Uterus (tissue), 4 donors: ENCODE measurements around the gene MORC1. TPM values are rescaled to one million over a fixed set of nuclear protein-coding genes. Genes with fewer than 3 reads are reported as not detected.

Source experiments
- DNase-seq, 2 donors: peaks; one replicate each; pipeline ENCODE4 v3.0.0-alpha.2; 2019 to 2020
- H3K27ac ChIP-seq, 2 donors: fragments of 200-600 bp; sonication (generic); 1 replicate in 1 of 2; 2 replicates in 1 of 2; pipeline ENCODE4 v1.5.1; 2016 to 2018
- H3K27me3 ChIP-seq, 2 donors: fragments of 200-600 bp; sonication (generic); one replicate each; pipeline ENCODE4 v1.5.1; 2018 to 2019; ENCODE audit warnings: control low read depth in 1 of 2
- H3K36me3 ChIP-seq, 2 donors: fragments of 200-600 bp; sonication (generic); one replicate each; pipeline ENCODE4 v1.5.1; 2019; ENCODE audit warnings: control low read depth in 1 of 2
- H3K4me1 ChIP-seq, 2 donors: fragments of 200-600 bp; sonication (generic); one replicate each; pipeline ENCODE4 v1.5.1; 2018 to 2019; ENCODE audit warnings: control low read depth in 1 of 2
- H3K4me3 ChIP-seq, 2 donors: fragments of 200-600 bp; sonication (generic); 1 replicate in 1 of 2; 2 replicates in 1 of 2; pipeline ENCODE4 v1.5.1; 2018 to 2019; ENCODE audit warnings: mild to moderate bottlenecking in 1 of 2
- H3K9me3 ChIP-seq, 2 donors: fragments of 200-600 bp; sonication (generic); one replicate each; pipeline ENCODE4 v1.5.1; 2019; ENCODE audit warnings: control low read depth in 1 of 2
- CTCF ChIP-seq, 4 experiments: fragments of 200-600 bp in 2 of 4; fragments of 450-650 bp in 2 of 4; sonication (generic) in 2 of 4; IDR thresholded peaks; one replicate each; pipeline ENCODE4 v1.5.1; 2016 to 2019; ENCODE audit warnings: antibody characterized with exemption in 4 of 4, mild to moderate bottlenecking in 2 of 4, moderate library complexity in 1 of 4
- POLR2A ChIP-seq, 2 donors: fragments of 450-650 bp; IDR thresholded peaks; one replicate each; pipeline ENCODE4 v1.6.1; 2016; ENCODE audit warnings: antibody characterized with exemption in 2 of 2, mild to moderate bottlenecking in 1 of 2, moderate library complexity in 1 of 2
- intact Hi-C: fragments of 100-400 bp; cut with DNase I; formaldehyde crosslinking; loops from one replicate; pipeline ENCODE4 v1.15.1; 2023; ENCODE audit warnings: low total_unique reads
- total RNA-seq, 4 donors: library from RNA; depleted of rRNA in 3 of 4; stranded (reverse); fragments of >200 nt in 3 of 4; gene quantifications; one replicate each; pipeline versions ENCODE4 v1.1.0 to v1.2.4, GENCODE V29; 2014 to 2023
- donor health status: DM: yes; HTN: yes; CAD: no.

Gene MORC1
- total RNA-seq, 4 donors from 2014 or later: not detected

- Histone ChIP-seq H3K4me1 (no peaks in the 10 kb centered on the region), H3K9me3 (no peaks in the 10 kb centered on the region), H3K36me3 (no peaks in the 10 kb centered on the region), H3K4me3 (no peak overlapping the region), H3K27me3 (no peaks in the 10 kb centered on the region), H3K27ac (no peak overlapping the region)
- DNase-seq: no peak
- intact Hi-C loops: no loop called here
- no peak for TF ChIP-seq POLR2A (IDR thresholded peaks at IDR 0.05)
- no peak for TF ChIP-seq CTCF (IDR thresholded peaks at IDR 0.05)
Observed at GRCh38 chr3:109005443-109005842, 112.5 kb downstream of the MORC1 start.

GRCh38 chr3:108998436-108998835 is 119.5 kb downstream of the MORC1 start:
- H3K36me3 ChIP-seq: no peaks in the 10 kb centered on the region
- TF ChIP-seq POLR2A (IDR thresholded peaks at IDR 0.05): no peak
- no peak for TF ChIP-seq CTCF (IDR thresholded peaks at IDR 0.05)
- no peak overlapping the region for H3K27ac ChIP-seq
- intact Hi-C loops: no loop called here
- H3K27me3 ChIP-seq: no peaks in the 10 kb centered on the region
- no peaks in the 10 kb centered on the region for H3K4me1 ChIP-seq
- DNase-seq: no peak
- H3K4me3 ChIP-seq: no peak overlapping the region
- H3K9me3 ChIP-seq: no peaks in the 10 kb centered on the region

- intact Hi-C loops: no loop called here
- no peak for DNase-seq
- Histone ChIP-seq H3K9me3 (no peaks in the 10 kb centered on the region), H3K36me3 (no peaks in the 10 kb centered on the region), H3K4me3 (no peak overlapping the region), H3K4me1 (no peaks in the 10 kb centered on the region), H3K27ac (no peak overlapping the region), H3K27me3 (no peaks in the 10 kb centered on the region)
- TF ChIP-seq CTCF (IDR thresholded peaks at IDR 0.05) (no peak), POLR2A (IDR thresholded peaks at IDR 0.05) (no peak)
Observed at GRCh38 chr3:108985844-108986243, 132.1 kb downstream of the MORC1 start.

- no peaks in the 10 kb centered on the region for H3K27me3 ChIP-seq
- H3K27ac ChIP-seq: no peak overlapping the region
- H3K4me1 ChIP-seq: no peaks in the 10 kb centered on the region
- H3K4me3 ChIP-seq: no peak overlapping the region
- intact Hi-C loops: no loop called here
- H3K9me3 ChIP-seq: no peaks in the 10 kb centered on the region
- TF ChIP-seq CTCF (IDR thresholded peaks at IDR 0.05) (no peak), POLR2A (IDR thresholded peaks at IDR 0.05) (no peak)
- no peak for DNase-seq
- no peaks in the 10 kb centered on the region for H3K36me3 ChIP-seq
Observed at GRCh38 chr3:108983051-108983450, 134.9 kb downstream of the MORC1 start.

- TF ChIP-seq CTCF (IDR thresholded peaks at IDR 0.05) (no peak), POLR2A (IDR thresholded peaks at IDR 0.05) (no peak)
- Histone ChIP-seq H3K4me3 (no peak overlapping the region), H3K9me3 (no peaks in the 10 kb centered on the region), H3K27me3 (no peaks in the 10 kb centered on the region), H3K36me3 (no peaks in the 10 kb centered on the region), H3K4me1 (no peaks in the 10 kb centered on the region), H3K27ac (no peak overlapping the region)
- DNase-seq: no peak
- intact Hi-C loops: no loop called here
Observed at GRCh38 chr3:108976058-108976457, 141.9 kb downstream of the MORC1 start.
